ENCODE results near the gene NUP93. TPM values are rescaled to one million over a fixed set of nuclear protein-coding genes. Genes with fewer than 3 reads are reported as not detected.
"Not testable (repeated sequence)": the region's sequence is repeated elsewhere in the genome, so short reads cannot be mapped to it uniquely, and the experiment has no call there.

The NUP93 gene
- total RNA-seq, 2 experiments from 2014 or later: 129 to 143 TPM

DNA sequence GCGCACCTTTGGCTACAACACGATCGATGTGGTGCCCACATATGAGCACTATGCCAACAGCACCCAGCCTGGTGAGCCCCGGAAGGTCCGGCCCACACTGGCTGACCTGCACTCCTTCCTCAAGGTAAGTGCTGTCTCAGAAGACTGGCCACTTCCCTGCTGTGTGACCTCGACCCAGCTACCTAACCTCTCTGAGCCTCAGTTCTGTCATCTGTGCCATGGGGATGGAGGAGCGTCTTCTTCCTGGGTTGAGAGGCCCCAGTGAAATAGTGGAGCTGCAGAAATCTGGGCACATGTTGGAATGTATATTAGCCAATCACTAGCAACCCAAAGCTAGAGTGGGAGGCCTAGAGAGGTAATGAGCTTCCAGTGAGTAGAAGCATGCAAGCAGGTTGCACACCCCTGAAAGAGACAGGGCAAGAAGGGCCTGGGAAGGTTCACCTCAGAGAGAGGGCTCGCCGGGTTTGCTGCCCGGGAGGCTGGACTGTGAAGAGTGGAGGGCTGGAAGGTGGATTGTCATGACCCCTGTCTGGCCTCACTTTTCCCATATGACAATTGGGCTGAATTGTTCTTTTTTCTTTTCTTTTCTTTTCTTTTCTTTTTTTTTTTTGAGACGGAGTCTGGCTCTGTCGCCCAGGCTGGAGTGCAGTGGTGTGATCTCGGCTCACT lies 135.6 kb downstream of the NUP93 start:
- Mint-ChIP-seq H3K27me3 (ENCODE audit: low read depth) (no peaks in the 10 kb centered on the region), H3K4me3 (no peak overlapping the region), H3K27ac (no peak overlapping the region), H3K4me1 (ENCODE audit: low read depth) (peaks cover 47% of the 10 kb centered on the region), H3K9me3 (ENCODE audit: insufficient read depth) (no peaks in the 10 kb centered on the region), H3K36me3 (ENCODE audit: low read depth) (no peaks in the 10 kb centered on the region)
- DNase-seq: no peak
- no peak for ATAC-seq
- ChIA-PET CTCF (interaction anchor here (0.9 to 9.5 kb wide), 5 partner anchors 14 to 99 kb away, joined by 3 to 96 read pairs (median 12); no protein-coding TSS in a partner anchor), POLR2A (no interaction called here)

- H3K4me1 Mint-ChIP-seq (ENCODE audit: low read depth): peaks cover 30% of the 10 kb centered on the region
- DNase-seq: peak; percentile 70
- no peak overlapping the region for H3K4me3 Mint-ChIP-seq
- no peak overlapping the region for H3K27ac Mint-ChIP-seq
- H3K27me3 Mint-ChIP-seq (ENCODE audit: low read depth): no peaks in the 10 kb centered on the region
- CTCF ChIA-PET: interaction anchor here (0.6 to 9.5 kb wide), 28 partner anchors 8 to 171 kb away, joined by 3 to 96 read pairs (median 4); no protein-coding TSS in a partner anchor
- POLR2A ChIA-PET: interaction anchor here (2.9 kb wide), 1 partner anchor 64 kb away, joined by 7 read pairs; no protein-coding TSS in a partner anchor
- no peaks in the 10 kb centered on the region for H3K9me3 Mint-ChIP-seq (ENCODE audit: insufficient read depth)
- H3K36me3 Mint-ChIP-seq (ENCODE audit: low read depth): no peaks in the 10 kb centered on the region
- no peak for ATAC-seq
Observed at GRCh38 chr16:56866955-56867830, 137.3 kb downstream of the NUP93 start.

GRCh38 chr16:56868175-56868574 lies 138.2 kb downstream of the NUP93 start:
- ATAC-seq: no peak
- Mint-ChIP-seq H3K4me3 (no peak overlapping the region), H3K9me3 (ENCODE audit: insufficient read depth) (no peaks in the 10 kb centered on the region), H3K36me3 (ENCODE audit: low read depth) (no peaks in the 10 kb centered on the region), H3K27me3 (ENCODE audit: low read depth) (no peaks in the 10 kb centered on the region), H3K4me1 (ENCODE audit: low read depth) (peaks cover 26% of the 10 kb centered on the region), H3K27ac (no peak overlapping the region)
- DNase-seq: no peak
- ChIA-PET CTCF (interaction anchor here (0.6 to 9.5 kb wide), 26 partner anchors 7 to 170 kb away, joined by 3 to 96 read pairs (median 5); no protein-coding TSS in a partner anchor), POLR2A (interaction anchor here (2.9 kb wide), 1 partner anchor 63 kb away, joined by 7 read pairs; no protein-coding TSS in a partner anchor)

- H3K27me3 Mint-ChIP-seq (ENCODE audit: low read depth); ATAC-seq; H3K27ac Mint-ChIP-seq; H3K4me3 Mint-ChIP-seq; DNase-seq; H3K9me3 Mint-ChIP-seq (ENCODE audit: insufficient read depth); H3K36me3 Mint-ChIP-seq (ENCODE audit: low read depth): not testable (repeated sequence)
- ChIA-PET POLR2A (interaction anchor here (0.7 to 2.9 kb wide), 2 partner anchors 59 to 63 kb away, joined by 3 to 7 read pairs; no protein-coding TSS in a partner anchor), CTCF (interaction anchor here (0.6 to 9.5 kb wide), 18 partner anchors 9 to 167 kb away, joined by 3 to 96 read pairs (median 6); no protein-coding TSS in a partner anchor)
- H3K4me1 Mint-ChIP-seq (ENCODE audit: low read depth): peaks cover 20% of the 10 kb centered on the region
Observed at GRCh38 chr16:56868766-56869165, 138.8 kb downstream of the NUP93 start.

DNA sequence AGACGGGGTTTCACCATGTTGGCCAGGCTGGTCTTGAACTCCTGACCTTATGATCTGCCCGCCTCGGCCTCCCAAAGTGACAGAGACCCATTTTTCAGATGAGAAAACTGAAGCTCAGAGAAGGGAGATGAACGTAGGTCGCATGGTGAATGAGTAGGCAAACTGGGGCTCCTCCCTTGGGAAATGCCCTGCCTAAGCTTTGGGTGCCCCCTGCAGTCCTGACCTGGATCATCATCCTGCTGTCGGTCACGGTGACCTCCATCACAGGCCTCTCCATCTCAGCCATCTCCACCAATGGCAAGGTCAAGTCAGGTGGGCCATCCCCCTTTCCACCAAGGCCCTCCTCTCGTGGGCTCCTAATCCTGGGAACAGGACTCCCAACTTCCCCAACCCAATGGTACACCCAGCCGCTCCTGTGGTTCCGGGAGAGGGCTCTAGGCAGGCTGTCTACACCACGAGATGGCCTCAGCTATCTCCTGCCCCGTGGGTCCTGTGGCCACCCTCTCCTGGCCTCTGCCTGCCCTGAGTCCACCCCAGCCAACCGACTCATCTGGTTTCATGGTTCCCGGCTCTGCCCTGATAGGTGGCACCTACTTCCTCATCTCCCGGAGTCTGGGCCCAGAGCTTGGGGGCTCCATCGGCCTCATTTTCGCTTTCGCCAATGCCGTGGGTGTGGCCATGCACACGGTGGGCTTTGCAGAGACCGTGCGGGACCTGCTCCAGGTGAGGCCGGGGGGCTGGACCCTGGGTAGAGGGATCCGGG lies 139.8 kb downstream of the NUP93 start:
- CTCF ChIA-PET: interaction anchor here (0.6 to 9.5 kb wide), 18 partner anchors 10 to 282 kb away, joined by 3 to 96 read pairs (median 6); no protein-coding TSS in a partner anchor
- POLR2A ChIA-PET: interaction anchor here (2.9 kb wide), 1 partner anchor 62 kb away, joined by 7 read pairs; no protein-coding TSS in a partner anchor
- no peaks in the 10 kb centered on the region for H3K27me3 Mint-ChIP-seq (ENCODE audit: low read depth)
- H3K4me1 Mint-ChIP-seq (ENCODE audit: low read depth): peaks cover 17% of the 10 kb centered on the region
- no peaks in the 10 kb centered on the region for H3K9me3 Mint-ChIP-seq (ENCODE audit: insufficient read depth)
- no peak overlapping the region for H3K27ac Mint-ChIP-seq
- peak; percentile 60 for DNase-seq
- no peak overlapping the region for H3K4me3 Mint-ChIP-seq
- no peaks in the 10 kb centered on the region for H3K36me3 Mint-ChIP-seq (ENCODE audit: low read depth)
- peak; percentile 72 for ATAC-seq

DNA sequence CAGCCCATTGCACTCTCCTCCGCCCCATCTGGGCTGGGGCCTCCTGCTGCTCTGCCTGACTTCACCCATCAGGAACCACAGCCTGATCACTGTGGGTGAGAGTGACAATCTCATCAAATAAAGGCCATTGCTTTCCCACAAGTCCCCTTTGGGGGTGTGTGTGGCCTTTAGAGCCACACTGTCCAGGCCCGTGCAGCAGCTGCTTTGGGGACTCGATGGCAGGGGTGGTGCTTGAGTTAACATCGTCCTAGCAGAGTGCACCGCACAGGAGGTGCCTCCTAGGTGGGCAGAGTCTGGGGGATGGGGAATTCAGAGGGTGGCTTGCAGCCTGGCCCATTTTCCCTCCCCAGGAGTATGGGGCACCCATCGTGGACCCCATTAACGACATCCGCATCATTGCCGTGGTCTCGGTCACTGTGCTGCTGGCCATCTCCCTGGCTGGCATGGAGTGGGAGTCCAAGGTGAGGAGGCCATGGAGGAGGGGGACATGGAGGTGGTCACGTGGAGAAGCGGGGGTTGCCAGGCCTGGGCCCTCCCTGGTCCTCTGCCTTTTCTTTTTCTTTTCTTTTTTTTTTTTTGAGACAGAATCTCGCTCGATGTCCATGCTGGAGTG lies 140.5 kb downstream of the NUP93 start:
- ATAC-seq (no peak), DNase-seq (no peak)
- Mint-ChIP-seq H3K36me3 (ENCODE audit: low read depth) (no peaks in the 10 kb centered on the region), H3K9me3 (ENCODE audit: insufficient read depth) (no peaks in the 10 kb centered on the region), H3K27me3 (ENCODE audit: low read depth) (no peaks in the 10 kb centered on the region), H3K4me3 (no peak overlapping the region), H3K4me1 (ENCODE audit: low read depth) (peaks cover 15% of the 10 kb centered on the region), H3K27ac (no peak overlapping the region)
- ChIA-PET CTCF (interaction anchor here (0.6 to 9.5 kb wide), 7 partner anchors 10 to 283 kb away, joined by 3 to 96 read pairs (median 11); no protein-coding TSS in a partner anchor), POLR2A (no interaction called here)

- ATAC-seq (no peak), DNase-seq (no peak)
- Mint-ChIP-seq H3K4me1 (ENCODE audit: low read depth) (peaks cover 19% of the 10 kb centered on the region), H3K4me3 (no peak overlapping the region), H3K27me3 (ENCODE audit: low read depth) (no peaks in the 10 kb centered on the region), H3K27ac (no peak overlapping the region), H3K9me3 (ENCODE audit: insufficient read depth) (no peaks in the 10 kb centered on the region), H3K36me3 (ENCODE audit: low read depth) (no peaks in the 10 kb centered on the region)
- ChIA-PET POLR2A (no interaction called here), CTCF (no interaction called here)
Observed at GRCh38 chr16:56871172-56871593, 141.3 kb downstream of the NUP93 start.

DNA sequence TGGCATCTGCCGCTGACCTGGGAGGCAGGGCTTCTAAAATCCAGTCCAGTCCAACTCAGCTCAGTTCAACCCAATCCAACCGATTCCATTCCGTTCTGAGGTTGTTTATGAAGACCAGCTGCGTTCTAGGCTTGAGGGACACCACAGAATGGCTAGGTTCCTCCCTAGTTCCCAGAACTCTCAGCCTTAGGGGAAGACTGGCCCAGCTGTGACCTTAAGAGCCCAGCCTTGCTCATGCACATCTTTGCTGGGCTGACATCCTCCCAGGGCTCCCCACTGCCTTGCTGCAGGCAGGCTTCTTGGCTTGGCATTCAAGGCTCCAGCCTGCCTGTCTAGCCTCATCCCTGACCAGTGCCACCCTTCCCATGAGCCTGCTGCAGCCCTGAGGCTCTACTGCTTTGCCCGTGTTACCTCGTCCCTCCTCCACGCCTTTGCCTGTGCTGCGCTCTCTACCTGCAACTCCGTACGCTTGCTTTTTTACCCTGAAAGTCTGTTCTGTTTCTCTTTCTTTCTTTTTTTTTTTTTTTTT lies 143.0 kb downstream of the NUP93 start:
- Mint-ChIP-seq H3K27ac (no peak overlapping the region), H3K4me3 (no peak overlapping the region), H3K4me1 (ENCODE audit: low read depth) (peaks cover 13% of the 10 kb centered on the region), H3K27me3 (ENCODE audit: low read depth) (no peaks in the 10 kb centered on the region), H3K9me3 (ENCODE audit: insufficient read depth) (no peaks in the 10 kb centered on the region), H3K36me3 (ENCODE audit: low read depth) (no peaks in the 10 kb centered on the region)
- POLR2A ChIA-PET: interaction anchor here (0.8 kb wide), 1 partner anchor 10 kb away, joined by 3 read pairs; no protein-coding TSS in a partner anchor
- DNase-seq: no peak
- no peak for ATAC-seq
- CTCF ChIA-PET: no interaction called here

DNA sequence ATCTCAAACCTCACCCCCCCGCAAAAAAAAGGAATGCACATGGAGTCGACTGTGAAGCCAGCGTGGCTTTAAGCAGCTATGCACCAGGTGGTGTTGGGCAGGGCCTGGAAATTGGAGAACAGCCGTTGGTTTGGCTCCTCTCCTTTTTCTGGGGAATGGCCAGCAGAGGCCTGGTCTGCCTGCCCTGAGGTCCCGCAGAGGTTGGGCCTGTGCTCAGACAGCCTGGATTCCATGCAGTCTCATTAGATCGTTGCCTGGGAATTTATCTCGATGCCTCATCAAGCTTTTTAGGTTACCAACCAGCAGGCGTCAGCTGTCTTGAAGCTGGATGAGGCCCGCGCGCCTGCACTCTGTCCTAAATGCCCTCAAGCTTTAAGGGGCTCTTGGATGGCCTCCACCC lies 144.9 kb downstream of the NUP93 start:
- CTCF ChIA-PET: interaction anchor here (1.4 kb wide), 1 partner anchor 7 kb away, joined by 7 read pairs; no protein-coding TSS in a partner anchor
- DNase-seq: no peak
- H3K27ac Mint-ChIP-seq: no peak overlapping the region
- POLR2A ChIA-PET: no interaction called here
- no peaks in the 10 kb centered on the region for H3K36me3 Mint-ChIP-seq (ENCODE audit: low read depth)
- no peak for ATAC-seq
- no peaks in the 10 kb centered on the region for H3K9me3 Mint-ChIP-seq (ENCODE audit: insufficient read depth)
- H3K4me3 Mint-ChIP-seq: no peak overlapping the region
- H3K27me3 Mint-ChIP-seq (ENCODE audit: low read depth): no peaks in the 10 kb centered on the region
- H3K4me1 Mint-ChIP-seq (ENCODE audit: low read depth): peaks cover 10% of the 10 kb centered on the region

- no peaks in the 10 kb centered on the region for H3K36me3 Mint-ChIP-seq (ENCODE audit: low read depth)
- H3K27ac Mint-ChIP-seq: no peak overlapping the region
- CTCF ChIA-PET: interaction anchor here (1.4 kb wide), 2 partner anchors 9 to 88 kb away, joined by 4 to 7 read pairs; no protein-coding TSS in a partner anchor
- POLR2A ChIA-PET: no interaction called here
- ATAC-seq: no peak
- H3K27me3 Mint-ChIP-seq (ENCODE audit: low read depth): no peaks in the 10 kb centered on the region
- DNase-seq: no peak
- H3K4me1 Mint-ChIP-seq (ENCODE audit: low read depth): peaks cover 10% of the 10 kb centered on the region
- no peaks in the 10 kb centered on the region for H3K9me3 Mint-ChIP-seq (ENCODE audit: insufficient read depth)
- no peak overlapping the region for H3K4me3 Mint-ChIP-seq
Observed at GRCh38 chr16:56876048-56876447, 146.1 kb downstream of the NUP93 start.

All from activated CD8-positive, alpha-beta T cell treated with anti-CD3 and anti-CD28 coated beads, Interleukin-2, amount 10 ng/mL, durations not matched to agents 7 days and 5 days (primary cell).